IMR-90 (cell line): Measurements from ENCODE around the gene RCAN2. TPM values are rescaled to one million over a fixed set of nuclear protein-coding genes. Genes with fewer than 3 reads are reported as not detected.

ENCODE experiments used
- ATAC-seq: fragments of 200-7000 bp; cut with Tn5 transposase; 2 replicates; pipeline ENCODE4 v1.9.1; 2020; ENCODE audit warnings: low read depth, mild to moderate bottlenecking, moderate library complexity
- BruUV-seq: library from RNA; stranded (reverse); fragments of 400-500 nt; replicated peaks from 2 replicates; lab custom pipeline; 2021; lab: Mats Ljungman, UMichigan
- CTCF ChIA-PET: fragments of 300-600 bp; formaldehyde crosslinking; extraction: SDS; loops from one replicate; lab custom pipeline; 2021; ENCODE audit warnings: antibody characterized with exemption; lab: Yijun Ruan, JAX
- POLR2A ChIA-PET: fragments of 300-600 bp; sonication (Branson Sonifier 250); formaldehyde crosslinking; loops from one replicate; lab custom pipeline; 2022; ENCODE audit warnings: antibody characterized with exemption; ENCODE audit not compliant: unreplicated experiment; lab: Charles Lee
- DNase-seq: peaks from one replicate; pipeline ENCODE4 v3.0.0; 2013
- H2AFZ ChIP-seq: replicated peaks from 2 replicates; pipeline ENCODE3; 2013; ENCODE audit warnings: low read length, mild to moderate bottlenecking; ENCODE audit not compliant: poor library complexity
- H2AK5ac ChIP-seq: 2 replicates; pipeline ENCODE4 v1.6.1; 2013; ENCODE audit warnings: low read depth, low read length, inconsistent platforms
- H2AK9ac ChIP-seq: replicated peaks from 2 replicates; pipeline ENCODE3; 2013; ENCODE audit warnings: mild to moderate bottlenecking, low read depth, low read length, moderate library complexity; ENCODE audit not compliant: poor library complexity
- H2BK120ac ChIP-seq: 2 replicates; pipeline ENCODE4 v1.6.1; 2013; ENCODE audit warnings: low read depth, low read length, inconsistent platforms
- H2BK15ac ChIP-seq: 3 replicates; pipeline ENCODE4 v1.6.1; 2013; ENCODE audit warnings: low read depth, low read length, inconsistent platforms
- H2BK20ac ChIP-seq: 2 replicates; pipeline ENCODE4 v1.6.1; 2013; ENCODE audit warnings: low read depth, mild to moderate bottlenecking, inconsistent platforms, low read length, moderate library complexity
- H2BK5ac ChIP-seq: 2 replicates; pipeline ENCODE4 v1.6.1; 2013; ENCODE audit warnings: mild to moderate bottlenecking, low read depth, low read length, inconsistent platforms; ENCODE audit not compliant: poor library complexity, severe bottlenecking
- H3K14ac ChIP-seq: replicated peaks from 2 replicates; pipeline ENCODE4 v1.6.1; 2013; ENCODE audit warnings: low read depth, low read length, inconsistent platforms
- H3K18ac ChIP-seq: 2 replicates; pipeline ENCODE4 v1.6.1; 2013; ENCODE audit warnings: low read depth, low read length, control low read depth
- H3K23ac ChIP-seq: 2 replicates; pipeline ENCODE4 v1.6.1; 2013; ENCODE audit warnings: low read depth, low read length, inconsistent platforms
- H3K27ac ChIP-seq: 2 replicates; pipeline ENCODE4 v1.5.1; 2013; ENCODE audit warnings: mild to moderate bottlenecking, control low read depth, low read length; ENCODE audit not compliant: insufficient read depth
- H3K27me3 ChIP-seq: 2 replicates; pipeline ENCODE4 v1.6.1; 2013; ENCODE audit warnings: low read length; ENCODE audit not compliant: control insufficient read depth, insufficient read depth
- H3K36me3 ChIP-seq: 2 replicates; pipeline ENCODE4 v1.6.1; 2013; ENCODE audit warnings: low read length, mixed read lengths; ENCODE audit not compliant: control insufficient read depth, insufficient read depth
- H3K4ac ChIP-seq: 2 replicates; pipeline ENCODE4 v1.6.1; 2013; ENCODE audit warnings: low read depth, low read length, inconsistent platforms
- H3K4me1 ChIP-seq: 2 replicates; pipeline ENCODE4 v1.6.1; 2013; ENCODE audit warnings: low read length, mixed read lengths; ENCODE audit not compliant: control insufficient read depth, insufficient read depth
- H3K4me2 ChIP-seq: 2 replicates; pipeline ENCODE4 v1.6.1; 2013; ENCODE audit warnings: low read depth, mild to moderate bottlenecking, control low read depth, low read length, moderate library complexity
- H3K4me3 ChIP-seq: 2 replicates; pipeline ENCODE4 v1.5.1; 2013; ENCODE audit warnings: low read depth, mild to moderate bottlenecking, control low read depth, low read length, moderate library complexity; ENCODE audit not compliant: insufficient read depth
- H3K56ac ChIP-seq: 2 replicates; pipeline ENCODE4 v1.6.1; 2013; ENCODE audit warnings: low read length, inconsistent platforms; ENCODE audit not compliant: insufficient read depth; ENCODE audit errors: extremely low read depth
- H3K79me1 ChIP-seq, 2 experiments: 2 replicates each; pipeline ENCODE4 v1.6.1; 2013; ENCODE audit warnings: low read length in 2 of 2, inconsistent platforms in 1 of 2, low read depth in 1 of 2
- H3K9ac ChIP-seq: 2 replicates; pipeline ENCODE4 v1.6.1; 2013; ENCODE audit warnings: low read depth, low read length, control low read depth
- H3K9me1 ChIP-seq: 2 replicates; pipeline ENCODE4 v1.6.1; 2013; ENCODE audit warnings: low read length, inconsistent platforms; ENCODE audit not compliant: insufficient read depth
- H3K9me3 ChIP-seq: 2 replicates; pipeline ENCODE4 v1.6.1; 2013; ENCODE audit warnings: low read length; ENCODE audit not compliant: control insufficient read depth, insufficient read depth
- H4K20me1 ChIP-seq: 2 replicates; pipeline ENCODE4 v1.6.1; 2013; ENCODE audit warnings: low read length, inconsistent platforms; ENCODE audit not compliant: insufficient read depth
- H4K5ac ChIP-seq: 2 replicates; pipeline ENCODE4 v1.6.1; 2013; ENCODE audit warnings: mild to moderate bottlenecking, low read depth, low read length, control low read depth
- H4K8ac ChIP-seq, 2 experiments: 2 replicates each; pipeline ENCODE4 v1.6.1; 2013; ENCODE audit warnings: low read depth in 2 of 2, low read length in 2 of 2, control low read depth in 1 of 2, inconsistent platforms in 1 of 2
- H4K91ac ChIP-seq: 2 replicates; pipeline ENCODE4 v1.6.1; 2013; ENCODE audit warnings: low read depth, low read length, inconsistent platforms; ENCODE audit not compliant: insufficient read depth
- BHLHE40 ChIP-seq: fragments of 150-350 bp; IDR thresholded peaks from 2 replicates; pipeline ENCODE4 v1.6.1; 2016; ENCODE audit warnings: mild to moderate bottlenecking, low read depth, low read length
- CEBPB ChIP-seq: IDR thresholded peaks from 2 replicates; pipeline ENCODE4 v1.6.1; 2012; ENCODE audit warnings: low read depth, low read length, improper control_type of control experiment
- CHD1 ChIP-seq: IDR thresholded peaks from 2 replicates; pipeline ENCODE4 v1.6.1; 2012; ENCODE audit warnings: low read depth, low read length, improper control_type of control experiment
- ELK1 ChIP-seq: fragments of 150-350 bp; IDR thresholded peaks from 2 replicates; pipeline ENCODE4 v1.6.1; 2016; ENCODE audit warnings: low read depth, mild to moderate bottlenecking, low read length, moderate library complexity, borderline replicate concordance
- FOS ChIP-seq: fragments of 150-350 bp; IDR thresholded peaks from 2 replicates; pipeline ENCODE4 v1.6.1; 2016; ENCODE audit warnings: low read depth, low read length
- MAFK ChIP-seq: IDR thresholded peaks from 2 replicates; pipeline ENCODE4 v1.6.1; 2012; ENCODE audit warnings: low read depth, low read length, improper control_type of control experiment
- MAZ ChIP-seq: IDR thresholded peaks from 2 replicates; pipeline ENCODE4 v1.6.1; 2012; ENCODE audit warnings: low read depth, mild to moderate bottlenecking, low read length, improper control_type of control experiment, moderate library complexity, borderline replicate concordance
- MXI1 ChIP-seq: IDR thresholded peaks from 2 replicates; pipeline ENCODE4 v1.6.1; 2012; ENCODE audit warnings: low read depth, mild to moderate bottlenecking, low read length, moderate library complexity, borderline replicate concordance
- RAD21 ChIP-seq: IDR thresholded peaks from 2 replicates; pipeline ENCODE4 v1.6.1; 2012; ENCODE audit warnings: low read length, improper control_type of control experiment
- RFX5 ChIP-seq: IDR thresholded peaks from 2 replicates; pipeline ENCODE4 v1.8.0; 2012; ENCODE audit warnings: low read depth, mild to moderate bottlenecking, low read length, moderate library complexity
- SMC3 ChIP-seq: fragments of 150-350 bp; IDR thresholded peaks from 2 replicates; pipeline ENCODE4 v1.6.1; 2016; ENCODE audit warnings: low read depth, mild to moderate bottlenecking, antibody characterized with exemption, low read length, moderate library complexity
- whole genome bisulfite sequencing, 2 experiments: methylation state at CpG; one replicate each; pipeline versions ENCODE4 v1.1.5 to v1.1.7; 2013; ENCODE audit warnings: missing lambda C conversion rate in 2 of 2; ENCODE audit not compliant: insufficient read length in 1 of 2; ENCODE audit errors: extremely low coverage in 2 of 2; 5-methylcytosine and 5-hydroxymethylcytosine counted together
- dilution Hi-C: fragments of 300-500 bp; cut with HindIII; formaldehyde crosslinking; loops from one replicate; pipeline ENCODE4 v1.14.3; 2018; ENCODE audit warnings: low sequenced_read_pairs; ENCODE audit not compliant: unreplicated experiment
- in situ Hi-C: fragments of 300-500 bp; cut with MboI; formaldehyde crosslinking; loops from 3 replicates; pipeline ENCODE4 v1.14.3; 2019; ENCODE audit warnings: low sequenced_read_pairs, inconsistent platforms, mixed read lengths
- intact Hi-C: fragments of 100-400 bp; cut with micrococcal nuclease; formaldehyde crosslinking; loops from 2 replicates; pipeline ENCODE4 v1.10.0; 2022
- polyA plus RNA-seq, 3 experiments: library from polyadenylated mRNA; depleted of rRNA; stranded (reverse); fragments of >200 nt; gene quantifications; 2 replicates each; pipeline ENCODE4 v1.2.3, GENCODE V29; 2012; ENCODE audit warnings: low replicate concordance in 1 of 3
- total RNA-seq: library from RNA; depleted of rRNA; stranded (reverse); fragments of >200 nt; gene quantifications from 2 replicates; pipeline ENCODE4 v1.2.3, GENCODE V29; 2012

Gene RCAN2
- total and polyA plus RNA-seq, 2 of the 4 experiments (the other 2 are of a cell fraction): 1.3 to 1.8 TPM

GRCh38 chr6:46246081-46246480 lies 245.2 kb downstream of the RCAN2 start:
- Histone ChIP-seq H2AK9ac (no peak overlapping the region), H3K4ac (no peak overlapping the region), H2AFZ (no peak overlapping the region), H3K4me2 (no peak overlapping the region), H3K27me3 (no peaks in the 10 kb centered on the region), H2BK120ac (no peak overlapping the region), H4K91ac (no peak overlapping the region), H3K36me3 (no peaks in the 10 kb centered on the region), H3K9me1 (no peaks in the 10 kb centered on the region), H3K9ac (no peak overlapping the region), H2BK20ac (no peak overlapping the region), H3K14ac (no peak overlapping the region), H3K9me3 (no peaks in the 10 kb centered on the region), H4K20me1 (no peaks in the 10 kb centered on the region), H2BK15ac (no peak overlapping the region), H3K79me1 (no peaks in the 10 kb centered on the region), H4K8ac (no peak overlapping the region), H4K5ac (no peak overlapping the region), H3K27ac (no peak overlapping the region), H2BK5ac (no peak overlapping the region), H3K4me1 (no peaks in the 10 kb centered on the region), H2AK5ac (no peak overlapping the region), H3K4me3 (no peak overlapping the region), H3K56ac (no peak overlapping the region), H3K18ac (no peak overlapping the region), H3K23ac (no peak overlapping the region)
- dilution Hi-C loops (no loop called here), in situ Hi-C loops (no loop called here), intact Hi-C loops (no loop called here)
- ATAC-seq: no peak
- no CpG with 5 or more reads among the region's 1 CpG for WGBS, 2 experiments
- BruUV-seq: no TSS peak
- no peak for DNase-seq
- TF ChIP-seq MAFK (no peak), RFX5 (no peak), CEBPB (no peak), FOS (no peak), RAD21 (no peak), MXI1 (no peak), BHLHE40 (no peak), SMC3 (no peak), ELK1 (no peak), MAZ (no peak), CHD1 (no peak)
- ChIA-PET CTCF (no interaction called here), POLR2A (no interaction called here)
